ENCODE data around the gene HS3ST6.

HS3ST6 gene

GRCh38 chr16:1874854-1875253 is 43.4 kb downstream of the HS3ST6 start:
- DNase-seq, result no peak

- peak; percentile 69 for DNase-seq
Observed at GRCh38 chr16:1871974-1872635, 46.1 kb downstream of the HS3ST6 start, which contains the start of gene MEIOB. TSS of gene MEIOB (minus strand) at chr16:1872164. CDS start at chr16:1868175, 3,989 bp downstream.

GRCh38 chr16:1870365-1871082 is 47.7 kb downstream of the HS3ST6 start:
- DNase-seq, result no peak

- DNase-seq, result peak; percentile 4
Observed at GRCh38 chr16:1865902-1866690, 52.1 kb downstream of the HS3ST6 start.

- DNase-seq, result no peak
Observed at GRCh38 chr16:1863681-1864460, 54.3 kb downstream of the HS3ST6 start.

- no peak for DNase-seq
Observed at GRCh38 chr16:1862394-1862793, 55.8 kb downstream of the HS3ST6 start.

- DNase-seq, result no peak
Observed at GRCh38 chr16:1861730-1862129, 56.5 kb downstream of the HS3ST6 start.
